Transverse colon (tissue), 4 donors: ENCODE results near the gene CACNA1B. TPM values are rescaled to one million over a fixed set of nuclear protein-coding genes. Genes with fewer than 3 reads are reported as not detected.

Experiments used
- DNase-seq: peaks from one replicate; pipeline ENCODE4 v3.0.0-alpha.2; 2019
- H3K27ac ChIP-seq, 4 donors: fragments of 200-600 bp; sonication (generic); 2 replicates each; pipeline ENCODE4 v1.5.1; 2016 to 2018; ENCODE audit warnings: inconsistent platforms in 4 of 4
- H3K27me3 ChIP-seq: fragments of 200-600 bp; sonication (generic); 2 replicates; pipeline ENCODE4 v1.5.1; 2017; ENCODE audit warnings: inconsistent platforms
- H3K36me3 ChIP-seq, 4 donors: fragments of 200-600 bp; sonication (generic); 2 replicates each; pipeline ENCODE4 v1.5.1; 2017 to 2019; ENCODE audit warnings: inconsistent platforms in 4 of 4
- H3K4me1 ChIP-seq, 4 donors: fragments of 200-600 bp; sonication (generic); 2 replicates each; pipeline ENCODE4 v1.5.1; 2017 to 2020; ENCODE audit warnings: inconsistent platforms in 4 of 4
- H3K4me3 ChIP-seq, 4 donors: fragments of 200-600 bp; sonication (generic); 1 replicate in 1 of 4; 2 replicates in 3 of 4; pipeline versions ENCODE4 v1.5.1 to v1.6.1; 2017 to 2019; ENCODE audit warnings: inconsistent platforms in 4 of 4
- H3K9me3 ChIP-seq, 2 donors: fragments of 200-600 bp; sonication (generic); 2 replicates each; pipeline ENCODE4 v1.5.1; 2017 to 2019; ENCODE audit warnings: inconsistent platforms in 2 of 2
- CTCF ChIP-seq, 5 experiments: fragments of 200-600 bp in 3 of 5; fragments of 450-650 bp in 2 of 5; sonication (generic) in 3 of 5; IDR thresholded peaks; 1 replicate in 2 of 5; 2 replicates in 3 of 5; pipeline ENCODE4 v1.5.1; 2016 to 2017; ENCODE audit warnings: antibody characterized with exemption in 5 of 5, inconsistent platforms in 3 of 5, mild to moderate bottlenecking in 2 of 5, moderate library complexity in 1 of 5
- EP300 ChIP-seq: sonication (generic); formaldehyde crosslinking; IDR thresholded peaks from one replicate; pipeline ENCODE4 v1.6.1; 2017; ENCODE audit warnings: antibody characterized with exemption, low read depth
- POLR2A ChIP-seq: fragments of 450-650 bp; IDR thresholded peaks from one replicate; pipeline ENCODE4 v1.6.1; 2016; ENCODE audit warnings: antibody characterized with exemption, mild to moderate bottlenecking, moderate library complexity
- POLR2AphosphoS5 ChIP-seq, 3 donors: sonication (generic); formaldehyde crosslinking; IDR thresholded peaks; one replicate each; pipeline ENCODE4 v1.6.1; 2016; ENCODE audit warnings: antibody characterized with exemption in 3 of 3
- whole genome bisulfite sequencing, 2 donors: methylation state at CpG; one replicate each; pipeline ENCODE4 v1.1.5; 2018; ENCODE audit warnings: low coverage in 1 of 2; 5-methylcytosine and 5-hydroxymethylcytosine counted together
- in situ Hi-C, 4 donors: fragments of 200-750 bp; cut with MboI; loops; one replicate each; pipeline versions ENCODE4 v1.15.0 to v1.15.1; 2017; ENCODE audit warnings: low sequenced_read_pairs in 3 of 4, low pct_ligation_motif_present in 1 of 4, low pct_unique_long_range_greater_than_20kb in 1 of 4
- intact Hi-C: fragments of 100-400 bp; cut with DNase I; formaldehyde crosslinking; loops from one replicate; pipeline ENCODE4 v1.15.1; 2023; ENCODE audit warnings: low total_unique reads
- total RNA-seq, 4 donors: library from RNA; depleted of rRNA; stranded (reverse); fragments of >200 nt; gene quantifications; one replicate each; pipeline ENCODE4 v1.1.0, GENCODE V29; 2016

Gene CACNA1B
- total RNA-seq, 4 donors from 2014 or later, result 0.27 to 0.40 (median 0.35) TPM

DNA sequence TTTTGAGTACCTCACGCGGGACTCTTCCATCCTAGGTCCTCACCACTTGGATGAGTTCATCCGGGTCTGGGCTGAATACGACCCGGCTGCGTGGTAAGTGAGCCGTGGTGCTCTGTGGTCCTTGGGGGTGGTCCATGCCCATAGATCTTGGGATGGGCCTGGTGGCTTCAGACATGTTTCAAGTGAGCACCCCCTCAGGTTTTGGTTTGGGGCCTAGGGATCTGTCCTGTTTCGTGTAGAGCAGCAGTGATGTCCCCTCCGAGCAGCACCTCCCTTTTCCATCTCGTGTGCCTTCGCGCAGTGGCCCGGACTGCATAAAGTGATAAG lies 218.9 kb downstream of the CACNA1B start:
- in situ Hi-C loops, result no loop called here
- 93 to 95% methylated on average over 4 to 13 of the region's 13 CpGs for WGBS, 2 donors
- Histone ChIP-seq H3K36me3 (no peaks in the 10 kb centered on the region), H3K27ac (no peak overlapping the region), H3K4me3 (no peak overlapping the region), H3K27me3 (no peaks in the 10 kb centered on the region), H3K9me3 (no peaks in the 10 kb centered on the region), H3K4me1 (no peaks in the 10 kb centered on the region)
- no peak for DNase-seq
- intact Hi-C loops, result no loop called here
- TF ChIP-seq POLR2AphosphoS5 (IDR thresholded peaks at IDR 0.05), result no peak
- no peak for TF ChIP-seq CTCF (IDR thresholded peaks at IDR 0.05)
- TF ChIP-seq EP300, result no peak
- no peak for TF ChIP-seq POLR2A

GRCh38 chr9:138097501-138097991 lies 220.0 kb downstream of the CACNA1B start:
- no peak overlapping the region for H3K27ac ChIP-seq
- no peak for DNase-seq
- H3K4me1 ChIP-seq, result no peaks in the 10 kb centered on the region
- H3K4me3 ChIP-seq, result no peak overlapping the region
- 72% methylated on average over 13 of the region's 13 CpGs; no CpG with 5 or more reads in 1 of the 2 donors for WGBS, 2 donors
- H3K27me3 ChIP-seq, result no peaks in the 10 kb centered on the region
- in situ Hi-C loops, result no loop called here
- TF ChIP-seq POLR2AphosphoS5 (IDR thresholded peaks at IDR 0.05), result no peak
- no peak for TF ChIP-seq POLR2A
- TF ChIP-seq EP300, result no peak
- TF ChIP-seq CTCF (IDR thresholded peaks at IDR 0.05), result no peak
- no peaks in the 10 kb centered on the region for H3K9me3 ChIP-seq
- intact Hi-C loops, result no loop called here
- no peaks in the 10 kb centered on the region for H3K36me3 ChIP-seq

- Histone ChIP-seq H3K27me3 (no peaks in the 10 kb centered on the region), H3K4me1 (no peaks in the 10 kb centered on the region), H3K9me3 (no peaks in the 10 kb centered on the region), H3K27ac (no peak overlapping the region), H3K4me3 (no peak overlapping the region), H3K36me3 (no peaks in the 10 kb centered on the region)
- 58% methylated on average over 4 to 18 of the region's 18 CpGs for WGBS, 2 donors
- TF ChIP-seq POLR2A (no peak), CTCF (IDR thresholded peaks at IDR 0.05) (no peak), POLR2AphosphoS5 (IDR thresholded peaks at IDR 0.05) (no peak), EP300 (no peak)
- intact Hi-C loops, result no loop called here
- in situ Hi-C loops, result no loop called here
- no peak for DNase-seq
These were observed 220.7 kb downstream of the CACNA1B start for GRCh38 chr9:138098116-138098907.

GRCh38 chr9:138098908-138099791 lies 221.6 kb downstream of the CACNA1B start:
- H3K36me3 ChIP-seq, result no peaks in the 10 kb centered on the region
- H3K4me3 ChIP-seq, result no peak overlapping the region
- TF ChIP-seq CTCF (IDR thresholded peaks at IDR 0.05) (no peak), EP300 (no peak), POLR2A (no peak), POLR2AphosphoS5 (IDR thresholded peaks at IDR 0.05) (no peak)
- no peak for DNase-seq
- intact Hi-C loops (no loop called here), in situ Hi-C loops (no loop called here)
- 88% methylated on average over 20 of the region's 22 CpGs; no CpG with 5 or more reads in 1 of the 2 donors for WGBS, 2 donors
- H3K4me1 ChIP-seq, result no peaks in the 10 kb centered on the region
- H3K27me3 ChIP-seq, result no peaks in the 10 kb centered on the region
- H3K9me3 ChIP-seq, result no peaks in the 10 kb centered on the region
- H3K27ac ChIP-seq, result no peak overlapping the region
